Mesodermal cell (in vitro differentiated cells): ENCODE measurements around the gene LMAN1L.

ENCODE experiments used
- H3K27ac ChIP-seq: 2 replicates; pipeline ENCODE4 v1.7.0; 2013; ENCODE audit warnings: mild to moderate bottlenecking, low read depth, low read length, moderate library complexity; ENCODE audit not compliant: severe bottlenecking
- H3K36me3 ChIP-seq: 2 replicates; pipeline ENCODE4 v1.7.1; 2013; ENCODE audit warnings: mild to moderate bottlenecking, low read length, moderate library complexity; ENCODE audit not compliant: control insufficient read depth, insufficient read depth
- H3K4me1 ChIP-seq: one replicate; pipeline ENCODE4 v1.7.1; 2013; ENCODE audit warnings: mild to moderate bottlenecking, low read length; ENCODE audit not compliant: insufficient read depth, control insufficient read depth, poor library complexity, severe bottlenecking
- H3K4me3 ChIP-seq: 2 replicates; pipeline ENCODE4 v1.7.0; 2013; ENCODE audit warnings: low read length, control low read depth, mild to moderate bottlenecking; ENCODE audit not compliant: insufficient read depth, poor library complexity, severe bottlenecking; ENCODE audit errors: extremely low read depth
- H3K9me3 ChIP-seq: 2 replicates; pipeline ENCODE4 v1.7.1; 2013; ENCODE audit warnings: mild to moderate bottlenecking, low read length, moderate library complexity; ENCODE audit not compliant: control insufficient read depth
- WGBS, 2 experiments: methylation state at CpG; one replicate each; pipeline ENCODE4 v1.1.5; 2013; ENCODE audit warnings: missing lambda C conversion rate in 2 of 2; ENCODE audit not compliant: insufficient coverage in 2 of 2; 5-methylcytosine and 5-hydroxymethylcytosine counted together

The LMAN1L gene

GRCh38 chr15:74839526-74840395 lies 27.1 kb downstream of the LMAN1L start:
- Histone ChIP-seq H3K4me3 (no peak overlapping the region), H3K9me3 (no peaks in the 10 kb centered on the region), H3K36me3 (peaks cover 21% of the 10 kb centered on the region), H3K4me1 (peaks cover 9% of the 10 kb centered on the region), H3K27ac (no peak overlapping the region)
- WGBS, 2 experiments, result 84 to 90% methylated on average over 20 to 29 of the region's 31 CpGs

- H3K9me3 ChIP-seq, result no peaks in the 10 kb centered on the region
- WGBS, 2 experiments, result 94 to 97% methylated on average over 3 to 9 of the region's 9 CpGs
- no peak overlapping the region for H3K27ac ChIP-seq
- H3K36me3 ChIP-seq, result peaks cover 25% of the 10 kb centered on the region
- no peak overlapping the region for H3K4me3 ChIP-seq
- peaks cover 9% of the 10 kb centered on the region for H3K4me1 ChIP-seq
Measured at GRCh38 chr15:74840851-74841775, 28.5 kb downstream of the LMAN1L start.

- 88 to 91% methylated on average over 11 to 13 of the region's 14 CpGs for WGBS, 2 experiments
- no peak overlapping the region for H3K27ac ChIP-seq
- H3K4me1 ChIP-seq, result peaks cover 9% of the 10 kb centered on the region
- H3K36me3 ChIP-seq, result peaks cover 28% of the 10 kb centered on the region
- H3K9me3 ChIP-seq, result no peaks in the 10 kb centered on the region
- peak overlapping the region; percentile 81 for H3K4me3 ChIP-seq
Measured at GRCh38 chr15:74841891-74842373, 29.3 kb downstream of the LMAN1L start.

GRCh38 chr15:74842581-74843444 lies 30.2 kb downstream of the LMAN1L start, which contains the start of gene ULK3:
ULK3 (minus strand) TSS chr15:74843156; CDS start chr15:74843105, 51 bp downstream.
- H3K27ac ChIP-seq, result peak within 1 kb of the TSS; percentile 85
- 1% methylated on average over 71 to 74 of the region's 84 CpGs for WGBS, 2 experiments

GRCh38 chr15:74843445-74843828 lies 30.8 kb downstream of the LMAN1L start:
- Histone ChIP-seq H3K27ac (peak overlapping the region; percentile 85), H3K4me1 (peaks cover 9% of the 10 kb centered on the region), H3K4me3 (peak overlapping the region; percentile 81), H3K36me3 (peaks cover 38% of the 10 kb centered on the region), H3K9me3 (no peaks in the 10 kb centered on the region)
- WGBS, 2 experiments, result 16 to 29% methylated on average over 13 to 16 of the region's 18 CpGs

More at GRCh38 chr15:74842581-74843444, 30.2 kb downstream of the LMAN1L start, which contains the start of gene ULK3:
- Histone ChIP-seq H3K36me3 (peaks cover 36% of the 10 kb centered on the region), H3K4me1 (peaks cover 9% of the 10 kb centered on the region), H3K4me3 (peak within 1 kb of the TSS; percentile 81), H3K9me3 (no peaks in the 10 kb centered on the region)

- H3K4me1 ChIP-seq, result peaks cover 9% of the 10 kb centered on the region
- peaks cover 38% of the 10 kb centered on the region for H3K36me3 ChIP-seq
- H3K27ac ChIP-seq, result no peak overlapping the region
- 97% methylated on average over 5 of the region's 12 CpGs; no CpG with 5 or more reads in 1 of the 2 experiments for WGBS, 2 experiments
- H3K4me3 ChIP-seq, result peak overlapping the region; percentile 81
- H3K9me3 ChIP-seq, result no peaks in the 10 kb centered on the region
Measured at GRCh38 chr15:74843891-74844299, 31.3 kb downstream of the LMAN1L start.

- WGBS, 2 experiments, result 92 to 94% methylated on average over 5 to 6 of the region's 12 CpGs
- Histone ChIP-seq H3K9me3 (no peaks in the 10 kb centered on the region), H3K4me3 (no peak overlapping the region), H3K4me1 (peaks cover 9% of the 10 kb centered on the region), H3K36me3 (peaks cover 40% of the 10 kb centered on the region), H3K27ac (peak overlapping the region; percentile 10)
Measured at GRCh38 chr15:74844319-74845207, 31.9 kb downstream of the LMAN1L start.

- H3K27ac ChIP-seq, result no peak overlapping the region
- WGBS, 2 experiments, result 93 to 97% methylated on average over 4 to 5 of the region's 5 CpGs
- H3K4me1 ChIP-seq, result peaks cover 9% of the 10 kb centered on the region
- no peaks in the 10 kb centered on the region for H3K9me3 ChIP-seq
- no peak overlapping the region for H3K4me3 ChIP-seq
- peaks cover 43% of the 10 kb centered on the region for H3K36me3 ChIP-seq
Measured at GRCh38 chr15:74845208-74845568, 32.6 kb downstream of the LMAN1L start.

- Histone ChIP-seq H3K4me3 (no peak overlapping the region), H3K9me3 (no peaks in the 10 kb centered on the region), H3K36me3 (peaks cover 45% of the 10 kb centered on the region), H3K27ac (no peak overlapping the region), H3K4me1 (peaks cover 9% of the 10 kb centered on the region)
- WGBS, 2 experiments, result 91 to 92% methylated on average over 3 of the region's 4 CpGs
Measured at GRCh38 chr15:74845581-74845980, 32.9 kb downstream of the LMAN1L start.
